Retinal pigment epithelial cell (primary cell): ENCODE results near the gene ELFN1.

Experiments
- DNase-seq: peaks from one replicate; pipeline ENCODE4 v3.0.0-alpha.2; 2010; ENCODE audit warnings: low read depth
- H3K4me3 ChIP-seq: 2 replicates; pipeline ENCODE4 v1.5.1; 2011; ENCODE audit warnings: mild to moderate bottlenecking, low read length, control low read depth, moderate library complexity
- CTCF ChIP-seq: conservative IDR thresholded peaks from 2 replicates; pipeline ENCODE4 v1.5.1; 2011; ENCODE audit warnings: low read depth, low read length, control low read depth, inconsistent platforms

The ELFN1 gene

GRCh38 chr7:1745576-1746490, 75.8 kb downstream of the ELFN1 start:
- TF ChIP-seq CTCF = no peak
- no peak for DNase-seq
- H3K4me3 ChIP-seq = no peak overlapping the region

GRCh38 chr7:1746491-1746975, 76.5 kb downstream of the ELFN1 start:
- no peak overlapping the region for H3K4me3 ChIP-seq
- no peak for DNase-seq
- TF ChIP-seq CTCF = no peak

- H3K4me3 ChIP-seq = no peak overlapping the region
- no peak for TF ChIP-seq CTCF
- DNase-seq = no peak
Measured at GRCh38 chr7:1747004-1747801, 77.1 kb downstream of the ELFN1 start.

- DNase-seq = no peak
- TF ChIP-seq CTCF = no peak
- H3K4me3 ChIP-seq = no peak overlapping the region
Measured at GRCh38 chr7:1748076-1748838, 78.2 kb downstream of the ELFN1 start.

GRCh38 chr7:1748839-1749173, 78.7 kb downstream of the ELFN1 start:
- no peak overlapping the region for H3K4me3 ChIP-seq
- no peak for TF ChIP-seq CTCF
- DNase-seq = no peak

GRCh38 chr7:1749351-1749863, 79.3 kb downstream of the ELFN1 start:
- H3K4me3 ChIP-seq = no peak overlapping the region
- DNase-seq = no peak
- no peak for TF ChIP-seq CTCF
